Stimulated activated CD8-positive, alpha-beta memory T cell treated with anti-CD3 and anti-CD28 coated beads, Interleukin-15, amount 100 ng/mL, for 24 hours (primary cell): ENCODE results near the gene ABCE1.
"Not testable (repeated sequence)": the region's sequence is repeated elsewhere in the genome, so short reads cannot be mapped to it uniquely, and the experiment has no call there.

Experiments used
- DNase-seq: peaks from one replicate; pipeline ENCODE4 v3.0.0-alpha.2; 2020; ENCODE audit warnings: low read depth

The ABCE1 gene

GRCh38 chr4:145103496-145103895 is 5.4 kb downstream of the ABCE1 start:
- DNase-seq: no peak

DNA sequence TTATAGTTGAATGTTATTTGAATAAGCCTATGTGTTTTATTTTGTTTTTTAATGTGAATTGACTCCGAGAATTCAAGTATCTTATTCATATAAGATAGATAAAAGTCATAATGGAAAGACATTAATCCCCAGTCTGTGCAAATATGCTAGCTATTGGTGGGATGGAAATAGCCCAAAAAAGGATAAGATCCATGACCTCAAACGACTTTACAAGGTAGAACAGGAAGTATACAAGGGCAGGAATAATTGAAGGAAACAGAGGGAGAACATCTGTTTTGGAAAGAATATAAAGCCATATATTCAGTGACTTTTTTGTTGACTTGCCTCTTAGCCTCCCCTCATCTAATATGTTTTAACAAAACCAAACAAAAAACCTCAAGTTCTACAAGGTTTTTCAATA is 9.0 kb downstream of the ABCE1 start:
- no peak for DNase-seq

DNA sequence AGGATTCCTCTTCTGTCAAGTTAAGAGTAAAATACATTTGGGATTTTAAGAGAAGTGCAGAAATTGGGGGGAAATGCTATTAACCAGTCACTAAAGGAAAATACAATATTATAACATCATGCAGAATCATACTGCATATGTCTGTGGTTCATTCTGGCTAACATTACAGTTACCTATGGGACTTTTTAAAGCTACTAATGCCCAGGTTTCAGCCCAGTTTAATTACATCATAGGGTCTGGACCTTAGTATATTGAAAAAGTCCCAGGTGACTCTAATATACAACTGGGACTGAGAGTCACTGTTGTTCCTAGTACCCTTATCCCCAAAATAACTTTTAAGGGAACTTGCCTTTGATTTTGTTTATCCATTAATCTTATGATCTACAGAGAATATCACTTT is 10.0 kb downstream of the ABCE1 start:
- no peak for DNase-seq

DNA sequence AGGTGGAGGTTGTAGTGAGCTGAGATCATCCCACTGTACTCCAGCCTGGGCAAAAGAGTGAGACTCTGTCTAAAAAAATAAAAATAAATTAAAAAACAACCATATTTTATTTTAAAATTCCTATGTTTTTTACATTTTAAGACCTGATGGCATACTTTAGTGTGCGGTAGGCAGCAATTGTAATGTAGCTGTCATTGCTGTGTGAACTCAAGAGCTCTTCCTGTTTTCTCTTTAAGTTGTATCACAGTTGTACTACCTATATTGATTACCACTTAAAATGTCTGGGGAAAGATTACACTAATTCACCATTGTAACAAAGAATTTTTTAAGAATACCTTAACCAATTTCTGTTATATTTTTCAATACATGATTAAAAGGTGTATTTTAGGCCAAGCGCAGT is 27.3 kb downstream of the ABCE1 start:
- no peak for DNase-seq

DNA sequence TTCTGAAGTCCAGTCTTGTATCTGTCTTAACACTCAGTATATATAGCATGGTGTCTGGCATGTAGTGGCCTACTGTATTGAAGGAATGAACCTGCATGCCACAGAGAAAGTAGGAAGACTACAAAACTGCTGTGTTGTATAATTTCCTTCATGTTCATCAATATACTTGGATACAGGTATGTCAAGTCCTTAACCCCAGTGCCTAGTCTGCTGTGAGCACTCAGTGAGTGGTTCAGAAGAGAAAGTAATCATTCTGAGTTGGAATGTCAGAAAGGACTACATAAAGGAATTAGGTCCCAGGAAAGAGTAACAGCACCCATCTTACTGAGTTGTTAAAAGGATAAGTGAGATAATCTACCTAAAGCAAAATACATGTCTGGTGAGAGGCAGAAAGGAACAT is 32.0 kb downstream of the ABCE1 start:
- DNase-seq: no peak

DNA sequence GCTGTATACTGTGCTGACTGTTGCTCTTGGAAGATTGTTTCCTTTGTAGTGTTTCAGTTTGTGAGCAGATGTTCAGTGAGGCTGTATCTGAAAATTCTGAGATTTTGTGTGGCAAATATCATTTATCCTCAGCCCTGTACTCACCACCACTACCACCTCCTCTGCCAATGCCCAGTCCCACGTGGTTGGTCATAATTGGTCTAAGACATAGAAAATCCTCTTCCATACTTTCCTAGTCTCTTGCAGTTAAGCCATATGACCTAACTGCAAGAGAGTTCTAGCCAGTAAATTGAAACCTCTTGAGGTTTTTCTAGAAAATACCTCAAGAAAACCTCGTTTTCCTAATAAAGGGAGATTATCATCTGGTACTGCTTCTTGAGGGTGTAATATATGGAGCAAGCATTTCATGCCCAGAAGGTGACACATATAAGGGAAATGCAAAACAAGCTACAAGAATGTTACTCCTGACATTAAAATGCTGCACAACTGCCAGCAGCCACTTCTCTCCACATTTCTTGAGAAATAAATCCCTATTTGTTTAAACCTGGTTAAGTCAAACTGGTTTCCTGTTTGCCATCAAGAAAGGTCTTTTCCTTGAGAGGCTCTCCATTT is 32.8 kb downstream of the ABCE1 start:
- DNase-seq: no peak

- DNase-seq: no peak
These were observed 33.7 kb downstream of the ABCE1 start for GRCh38 chr4:145131848-145132247.

GRCh38 chr4:145132511-145133098 is 34.5 kb downstream of the ABCE1 start:
- no peak for DNase-seq

GRCh38 chr4:145136219-145136618 is 38.1 kb downstream of the ABCE1 start:
- not testable (repeated sequence) for DNase-seq

DNA sequence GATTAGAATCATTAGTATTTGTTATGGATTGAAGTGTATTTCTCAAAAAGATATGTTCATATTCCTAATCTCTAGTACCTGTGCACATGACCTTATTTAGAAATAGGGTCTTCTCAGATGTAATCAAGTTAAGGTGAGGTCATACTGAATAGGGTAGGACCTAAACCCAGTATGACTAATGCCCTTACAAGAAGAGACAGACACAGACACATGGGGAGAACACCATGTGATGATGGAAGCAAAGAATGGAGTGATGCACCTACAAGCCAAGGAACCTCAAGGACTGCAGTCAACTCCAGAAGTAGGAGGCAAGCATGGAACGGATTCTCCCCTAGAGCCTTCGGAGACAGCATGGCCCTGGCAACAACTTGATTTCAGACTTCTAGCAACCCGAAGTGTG is 50.9 kb downstream of the ABCE1 start:
- no peak for DNase-seq

GRCh38 chr4:145153181-145153903 is 55.2 kb downstream of the ABCE1 start:
- DNase-seq: no peak

DNA sequence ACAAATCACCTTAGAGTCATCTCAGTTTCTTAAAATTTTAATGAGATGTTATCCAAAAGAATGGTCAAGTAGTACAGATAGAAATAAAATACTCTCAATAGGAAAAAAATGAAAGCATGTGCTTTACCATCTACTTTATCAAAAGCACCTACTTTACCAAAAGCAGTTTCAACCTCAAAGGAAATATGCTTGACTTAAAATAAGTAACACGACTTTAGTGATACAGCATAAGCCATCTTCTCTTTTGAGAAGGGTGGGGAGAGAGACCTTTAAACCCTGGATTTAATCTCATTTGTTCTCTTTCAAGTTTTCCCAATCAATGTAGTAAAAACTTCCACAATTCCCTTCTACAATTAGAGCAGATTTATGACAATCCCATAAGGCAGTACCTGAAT is 55.8 kb downstream of the ABCE1 start:
- no peak for DNase-seq

- no peak for DNase-seq
These were observed 56.5 kb downstream of the ABCE1 start for GRCh38 chr4:145154573-145154972.

DNA sequence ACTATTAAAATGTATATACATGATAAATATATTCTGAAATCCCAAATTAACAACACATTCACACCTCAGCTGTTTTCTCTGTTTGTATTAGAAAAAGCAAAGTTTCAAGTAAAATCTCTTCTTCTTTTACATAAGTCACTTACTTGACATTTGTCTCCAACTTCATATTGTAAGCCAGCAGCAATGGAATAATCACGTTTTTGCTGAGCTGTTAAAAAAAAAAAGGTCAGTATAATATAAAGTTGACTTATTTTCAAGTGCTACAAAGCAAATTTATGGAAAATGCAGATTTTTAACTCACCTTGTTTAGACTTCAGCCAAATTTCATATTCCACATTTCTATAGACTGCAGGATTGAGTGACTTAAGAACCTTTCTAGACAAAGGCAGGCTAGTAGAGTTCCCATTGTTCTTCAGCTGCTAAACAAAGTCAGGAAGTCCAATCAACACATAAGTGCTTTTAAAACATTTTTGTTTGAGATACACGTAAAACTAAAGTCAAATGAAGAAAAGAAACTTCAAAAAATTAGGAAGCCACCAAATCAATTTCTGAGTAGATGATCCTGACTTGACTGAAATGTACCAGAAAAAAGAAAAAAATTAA is 57.3 kb downstream of the ABCE1 start:
- no peak for DNase-seq

DNA sequence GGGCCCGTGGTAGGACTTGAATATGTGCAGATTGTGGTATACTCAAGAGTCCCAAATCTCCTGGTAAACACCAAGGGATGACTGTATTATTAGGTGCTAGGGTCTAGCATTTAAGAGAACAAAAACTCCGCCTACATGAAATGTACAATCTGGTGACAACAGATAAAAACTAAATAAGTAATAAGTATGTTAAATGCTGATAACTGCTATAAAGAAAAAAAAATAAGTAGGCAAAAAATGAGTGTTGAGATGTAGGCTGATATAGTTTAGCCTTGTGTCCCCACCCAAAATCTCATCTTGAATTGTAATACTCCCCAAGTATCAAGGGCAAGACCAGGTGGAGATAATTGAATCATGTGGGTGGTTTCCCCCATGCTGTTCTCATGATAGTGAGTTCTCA is 58.9 kb downstream of the ABCE1 start:
- no peak for DNase-seq

DNA sequence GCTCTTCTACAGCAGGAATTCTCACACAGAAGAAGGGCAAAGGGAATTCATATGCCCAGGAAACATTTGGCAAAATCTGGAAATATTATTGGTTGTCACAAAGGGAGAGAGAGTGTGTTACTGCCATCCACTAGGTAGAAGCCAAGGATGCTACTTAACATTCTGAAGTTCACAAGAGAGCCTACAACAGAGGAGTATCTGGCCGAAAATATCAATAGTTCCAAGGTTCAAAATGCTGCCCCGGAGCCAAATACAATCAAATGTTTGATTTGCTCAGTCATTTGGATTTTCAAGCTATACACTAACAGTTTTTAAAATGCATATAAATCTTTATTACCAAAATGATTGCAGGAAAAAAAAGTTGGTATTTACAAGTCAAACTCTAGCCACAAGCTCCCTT is 63.4 kb downstream of the ABCE1 start:
- DNase-seq: no peak

GRCh38 chr4:145167887-145168286 is 69.8 kb downstream of the ABCE1 start:
- DNase-seq: no peak

GRCh38 chr4:145168581-145169187 is 70.6 kb downstream of the ABCE1 start:
- DNase-seq: no peak

- no peak for DNase-seq
These were observed 72.1 kb downstream of the ABCE1 start for GRCh38 chr4:145170223-145170622.

DNA sequence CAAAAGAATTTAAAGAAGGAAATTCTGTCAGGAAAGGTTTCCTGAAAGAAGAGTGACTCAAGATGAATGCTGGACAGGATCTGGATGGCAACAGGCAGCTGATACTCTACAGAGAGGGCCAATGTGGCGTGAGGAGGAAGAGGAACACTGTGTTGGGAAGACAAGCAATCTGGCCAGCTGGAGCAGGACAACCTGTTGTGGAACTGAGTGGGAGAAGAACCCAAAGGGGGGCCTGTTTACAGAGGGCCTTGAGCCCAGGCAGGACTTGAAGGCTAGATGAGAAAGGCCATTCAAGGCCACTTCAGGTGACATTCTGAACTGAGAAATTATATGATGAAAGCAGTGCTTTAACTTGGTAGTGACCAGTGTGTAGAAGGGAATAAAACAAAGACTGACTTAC is 73.8 kb downstream of the ABCE1 start:
- DNase-seq: no peak

GRCh38 chr4:145176641-145177432 is 78.7 kb downstream of the ABCE1 start:
- no peak for DNase-seq

- no peak for DNase-seq
These were observed 79.4 kb downstream of the ABCE1 start for GRCh38 chr4:145177511-145177905.
